AG09309 (cell line): ENCODE results near the gene AKIRIN2.

ENCODE experiments used
- DNase-seq: peaks from one replicate; pipeline ENCODE4 v3.0.0-alpha.2; 2010; ENCODE audit warnings: low read depth
- H3K4me3 ChIP-seq: 2 replicates; pipeline ENCODE4 v1.5.1; 2011; ENCODE audit warnings: mild to moderate bottlenecking, low read depth, low read length, moderate library complexity; ENCODE audit not compliant: control insufficient read depth
- TF ChIP-seq, protein P1 (sequence below): IDR thresholded peaks from 2 replicates; pipeline ENCODE4 v1.5.1; 2011; ENCODE audit warnings: mild to moderate bottlenecking, low read depth, low read length, inconsistent platforms; ENCODE audit not compliant: insufficient read depth, control insufficient read depth; ENCODE audit errors: missing control alignments

AKIRIN2 gene

DNA sequence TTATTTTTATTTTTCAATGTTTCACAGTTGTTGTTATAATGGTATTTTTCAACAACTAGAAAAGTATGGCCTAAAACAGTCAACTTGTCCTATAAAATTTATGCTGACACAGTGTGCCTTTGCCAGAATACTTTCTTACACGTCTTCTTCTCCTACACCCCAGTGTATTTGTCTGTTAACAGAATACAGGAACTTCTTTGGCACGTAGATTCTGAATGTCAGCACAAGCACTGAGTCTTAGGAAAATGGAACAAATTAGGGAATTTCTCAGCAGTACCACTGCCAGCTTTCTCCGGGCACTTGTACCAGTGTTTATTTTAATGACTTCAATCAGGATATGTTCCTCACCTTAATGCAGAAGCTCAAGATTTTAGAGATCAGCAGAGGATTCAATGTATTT, 26.7 kb upstream of the AKIRIN2 start:
- TF ChIP-seq, protein P1, sequence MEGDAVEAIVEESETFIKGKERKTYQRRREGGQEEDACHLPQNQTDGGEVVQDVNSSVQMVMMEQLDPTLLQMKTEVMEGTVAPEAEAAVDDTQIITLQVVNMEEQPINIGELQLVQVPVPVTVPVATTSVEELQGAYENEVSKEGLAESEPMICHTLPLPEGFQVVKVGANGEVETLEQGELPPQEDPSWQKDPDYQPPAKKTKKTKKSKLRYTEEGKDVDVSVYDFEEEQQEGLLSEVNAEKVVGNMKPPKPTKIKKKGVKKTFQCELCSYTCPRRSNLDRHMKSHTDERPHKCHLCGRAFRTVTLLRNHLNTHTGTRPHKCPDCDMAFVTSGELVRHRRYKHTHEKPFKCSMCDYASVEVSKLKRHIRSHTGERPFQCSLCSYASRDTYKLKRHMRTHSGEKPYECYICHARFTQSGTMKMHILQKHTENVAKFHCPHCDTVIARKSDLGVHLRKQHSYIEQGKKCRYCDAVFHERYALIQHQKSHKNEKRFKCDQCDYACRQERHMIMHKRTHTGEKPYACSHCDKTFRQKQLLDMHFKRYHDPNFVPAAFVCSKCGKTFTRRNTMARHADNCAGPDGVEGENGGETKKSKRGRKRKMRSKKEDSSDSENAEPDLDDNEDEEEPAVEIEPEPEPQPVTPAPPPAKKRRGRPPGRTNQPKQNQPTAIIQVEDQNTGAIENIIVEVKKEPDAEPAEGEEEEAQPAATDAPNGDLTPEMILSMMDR, result no peak
- no peak for DNase-seq
- no peak overlapping the region for H3K4me3 ChIP-seq

GRCh38 chr6:87724983-87725811, 23.2 kb upstream of the AKIRIN2 start:
- DNase-seq, result no peak

DNA sequence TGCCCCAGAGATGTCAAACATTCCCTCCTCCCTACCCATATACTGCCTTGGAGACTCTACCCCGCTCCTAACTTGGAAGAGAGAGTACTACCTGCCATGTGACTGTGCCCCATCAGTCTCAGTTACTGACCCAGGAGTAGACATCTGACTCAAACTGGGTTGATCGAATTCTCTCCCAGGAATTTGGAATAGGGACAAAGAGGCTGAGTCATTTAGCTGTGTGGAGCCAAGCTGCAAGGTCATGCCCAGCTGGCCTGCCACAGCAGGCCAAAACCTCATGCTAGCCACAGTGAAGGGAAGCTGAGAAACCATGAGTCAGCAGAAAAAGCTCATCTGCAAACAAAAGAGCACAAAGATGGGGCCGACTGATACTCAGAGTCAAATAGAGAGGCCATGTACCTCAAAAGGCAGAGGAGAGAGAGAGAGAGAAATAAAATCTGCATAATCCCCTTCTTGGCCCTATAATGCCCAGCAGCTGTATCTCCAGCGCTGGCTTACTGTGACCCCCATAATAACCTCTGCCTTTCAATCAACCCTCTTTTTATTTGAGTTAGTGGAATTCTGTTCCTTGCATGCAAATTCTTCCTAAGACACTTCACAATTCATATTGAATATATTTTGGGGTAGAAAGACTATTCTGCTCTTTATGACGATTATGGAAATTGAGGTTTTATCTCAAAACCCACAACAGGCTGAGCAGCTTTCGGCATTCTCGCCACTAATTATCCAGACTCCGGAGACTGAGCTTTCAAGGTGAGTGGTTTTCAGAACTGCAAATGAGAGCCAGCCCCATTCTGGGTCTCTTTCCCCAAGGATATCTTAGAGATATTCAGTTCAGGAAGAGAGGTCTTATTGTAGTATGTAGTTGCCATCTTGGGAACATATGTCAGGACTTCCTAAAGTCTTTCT, 21.4 kb upstream of the AKIRIN2 start:
- DNase-seq, result peak; percentile 88
- TF ChIP-seq, protein P1, result no peak
- H3K4me3 ChIP-seq, result no peak overlapping the region

More at GRCh38 chr6:87724983-87725811, 23.2 kb upstream of the AKIRIN2 start:
- TF ChIP-seq, protein P1, result no peak
- H3K4me3 ChIP-seq, result no peak overlapping the region

DNA sequence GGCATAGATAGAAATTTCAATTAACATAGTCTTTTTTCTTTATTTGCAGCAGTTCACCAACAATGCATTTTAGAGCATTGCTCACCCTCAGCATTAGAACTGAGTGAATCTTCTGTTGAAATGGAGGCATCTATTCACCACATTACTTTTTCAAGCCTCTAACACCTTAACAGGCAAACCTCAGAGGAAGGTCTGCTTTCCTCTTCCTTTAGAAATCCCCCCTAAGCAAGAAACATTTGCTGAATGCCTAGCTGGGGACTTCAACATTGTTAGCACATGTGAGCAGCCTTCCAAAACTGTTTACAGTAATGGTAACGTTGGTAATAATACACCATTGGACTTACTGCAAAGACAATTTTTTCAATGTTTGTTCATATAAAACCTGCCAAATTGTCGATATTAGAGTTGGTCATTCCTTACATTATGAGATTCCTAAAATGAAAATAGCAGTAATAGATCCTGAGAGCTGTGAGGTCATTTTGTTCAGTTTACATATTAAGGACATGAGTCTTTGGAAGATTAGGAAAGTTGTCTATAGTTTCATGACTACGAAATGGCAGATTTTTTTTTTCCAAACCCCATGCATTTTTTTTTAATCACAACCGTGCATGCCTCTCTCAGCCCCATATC, 20.6 kb upstream of the AKIRIN2 start:
- TF ChIP-seq, protein P1, result no peak
- no peak overlapping the region for H3K4me3 ChIP-seq
- no peak for DNase-seq

DNA sequence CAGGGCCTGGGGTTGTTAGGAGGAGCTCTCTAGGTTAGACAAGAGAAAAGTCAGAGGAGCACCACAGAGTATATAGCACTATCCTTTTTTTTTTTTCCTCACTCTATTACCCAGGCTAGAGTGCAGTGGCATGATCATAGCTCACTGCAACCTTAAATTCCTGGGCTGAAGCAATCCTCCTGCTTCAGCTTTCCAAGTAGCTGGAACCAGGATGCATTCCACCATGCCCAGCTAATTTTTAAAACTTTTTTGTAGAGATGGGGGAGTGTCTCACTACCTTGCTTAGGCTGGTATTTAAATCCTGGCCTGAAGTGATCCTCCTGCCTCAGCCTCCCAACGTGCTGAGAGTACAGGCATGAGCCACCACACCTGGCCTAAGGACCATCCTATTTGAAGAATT, 19.3 kb upstream of the AKIRIN2 start:
- TF ChIP-seq, protein P1, result no peak
- no peak overlapping the region for H3K4me3 ChIP-seq
- no peak for DNase-seq
